LNCaP clone FGC (cell line): ENCODE measurements around the gene ZFR2.

Experiments used
- DNase-seq: peaks from one replicate; pipeline ENCODE4 v3.0.0-alpha.2; 2011; ENCODE audit warnings: low read depth
- H3K4me3 ChIP-seq: 2 replicates; pipeline ENCODE4 v1.5.1; 2011; ENCODE audit warnings: mild to moderate bottlenecking, low read depth, low read length, control low read depth
- TF ChIP-seq, protein P1 (sequence below): IDR thresholded peaks from 2 replicates; pipeline ENCODE4 v1.5.1; 2012; ENCODE audit warnings: mild to moderate bottlenecking; ENCODE audit not compliant: control insufficient read depth, insufficient read depth; ENCODE audit errors: extremely low read depth

Gene ZFR2

GRCh38 chr19:3837922-3838321 is 30.9 kb downstream of the ZFR2 start:
- no peak overlapping the region for H3K4me3 ChIP-seq
- DNase-seq, result no peak
- TF ChIP-seq, protein P1, sequence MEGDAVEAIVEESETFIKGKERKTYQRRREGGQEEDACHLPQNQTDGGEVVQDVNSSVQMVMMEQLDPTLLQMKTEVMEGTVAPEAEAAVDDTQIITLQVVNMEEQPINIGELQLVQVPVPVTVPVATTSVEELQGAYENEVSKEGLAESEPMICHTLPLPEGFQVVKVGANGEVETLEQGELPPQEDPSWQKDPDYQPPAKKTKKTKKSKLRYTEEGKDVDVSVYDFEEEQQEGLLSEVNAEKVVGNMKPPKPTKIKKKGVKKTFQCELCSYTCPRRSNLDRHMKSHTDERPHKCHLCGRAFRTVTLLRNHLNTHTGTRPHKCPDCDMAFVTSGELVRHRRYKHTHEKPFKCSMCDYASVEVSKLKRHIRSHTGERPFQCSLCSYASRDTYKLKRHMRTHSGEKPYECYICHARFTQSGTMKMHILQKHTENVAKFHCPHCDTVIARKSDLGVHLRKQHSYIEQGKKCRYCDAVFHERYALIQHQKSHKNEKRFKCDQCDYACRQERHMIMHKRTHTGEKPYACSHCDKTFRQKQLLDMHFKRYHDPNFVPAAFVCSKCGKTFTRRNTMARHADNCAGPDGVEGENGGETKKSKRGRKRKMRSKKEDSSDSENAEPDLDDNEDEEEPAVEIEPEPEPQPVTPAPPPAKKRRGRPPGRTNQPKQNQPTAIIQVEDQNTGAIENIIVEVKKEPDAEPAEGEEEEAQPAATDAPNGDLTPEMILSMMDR, result no peak

GRCh38 chr19:3837332-3837731 is 31.5 kb downstream of the ZFR2 start:
- TF ChIP-seq, protein P1, result no peak
- DNase-seq, result no peak
- no peak overlapping the region for H3K4me3 ChIP-seq

DNA sequence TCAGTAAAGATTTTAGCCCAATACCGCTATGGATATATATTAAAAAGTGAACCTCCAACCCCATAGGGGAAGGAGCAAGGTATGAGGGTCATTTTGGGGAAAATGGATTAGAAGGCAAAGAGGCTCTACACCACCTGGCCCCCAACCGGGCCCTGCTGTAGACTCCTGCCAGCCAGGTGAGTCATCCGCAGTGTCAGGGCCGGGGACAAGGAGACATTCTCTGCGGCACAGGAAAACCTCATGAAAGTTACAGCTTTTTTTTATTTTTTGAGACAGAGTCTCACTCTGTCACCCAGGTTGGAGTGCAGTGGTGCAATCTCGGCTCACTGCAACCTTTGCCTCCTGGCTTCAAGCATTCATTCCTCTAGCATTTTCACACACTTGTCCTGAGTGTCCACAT is 32.0 kb downstream of the ZFR2 start:
- TF ChIP-seq, protein P1, result no peak
- H3K4me3 ChIP-seq, result no peak overlapping the region
- DNase-seq, result no peak

DNA sequence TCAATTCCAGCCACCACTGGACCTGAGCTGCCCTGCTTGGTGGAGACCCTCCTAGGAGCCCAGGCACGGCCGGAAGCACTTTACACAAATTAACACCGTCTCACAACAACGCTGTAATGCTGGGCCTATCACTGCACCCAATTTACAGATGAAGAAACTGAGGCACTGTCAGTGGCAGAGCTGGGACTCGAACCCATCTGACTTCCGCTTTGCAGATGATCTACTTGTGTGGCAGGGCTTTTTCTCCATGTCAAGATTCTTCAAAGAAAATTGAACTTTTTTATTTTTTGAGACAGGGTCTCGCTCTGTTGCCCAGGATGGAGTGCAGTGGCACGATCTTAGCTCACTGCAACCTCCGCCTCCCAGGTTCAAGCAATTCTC is 33.8 kb downstream of the ZFR2 start:
- DNase-seq, result no peak
- H3K4me3 ChIP-seq, result no peak overlapping the region
- TF ChIP-seq, protein P1, result no peak

DNA sequence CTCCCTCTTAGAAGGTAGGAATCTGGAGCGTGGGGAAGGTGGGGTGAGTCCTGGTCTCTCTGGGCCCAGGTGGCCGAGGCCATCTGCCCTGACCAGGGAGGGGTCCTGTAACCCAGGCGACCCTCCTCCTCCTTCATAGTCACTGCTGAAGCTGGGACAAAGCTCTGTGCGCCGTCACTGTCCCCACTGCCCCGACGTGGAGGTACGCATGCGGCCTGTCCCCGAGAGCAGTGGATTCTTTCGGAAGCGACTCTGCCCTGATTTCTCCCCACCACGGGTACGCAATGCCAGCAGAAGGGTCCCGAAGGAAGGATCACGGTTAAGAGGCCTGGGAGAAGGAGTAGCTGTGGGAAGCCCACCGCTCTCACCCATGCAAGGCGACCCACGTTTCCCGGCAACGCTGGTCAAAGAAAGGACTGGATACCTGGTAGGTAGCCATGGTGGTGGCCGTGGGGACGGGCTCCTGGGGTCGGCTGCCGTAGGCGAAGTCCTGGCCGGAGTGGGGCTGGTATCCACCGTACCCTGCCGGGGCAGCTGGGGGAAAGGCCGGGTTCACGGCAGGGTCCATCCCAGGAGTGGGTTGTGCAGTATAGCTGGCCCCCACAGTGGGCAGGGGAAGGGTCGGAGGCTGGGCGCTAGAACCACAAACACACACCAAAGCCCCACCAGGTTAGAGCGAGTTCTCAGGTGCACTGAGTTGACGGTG is 34.3 kb downstream of the ZFR2 start:
- no peak for DNase-seq
- TF ChIP-seq, protein P1, result no peak
- no peak overlapping the region for H3K4me3 ChIP-seq

DNA sequence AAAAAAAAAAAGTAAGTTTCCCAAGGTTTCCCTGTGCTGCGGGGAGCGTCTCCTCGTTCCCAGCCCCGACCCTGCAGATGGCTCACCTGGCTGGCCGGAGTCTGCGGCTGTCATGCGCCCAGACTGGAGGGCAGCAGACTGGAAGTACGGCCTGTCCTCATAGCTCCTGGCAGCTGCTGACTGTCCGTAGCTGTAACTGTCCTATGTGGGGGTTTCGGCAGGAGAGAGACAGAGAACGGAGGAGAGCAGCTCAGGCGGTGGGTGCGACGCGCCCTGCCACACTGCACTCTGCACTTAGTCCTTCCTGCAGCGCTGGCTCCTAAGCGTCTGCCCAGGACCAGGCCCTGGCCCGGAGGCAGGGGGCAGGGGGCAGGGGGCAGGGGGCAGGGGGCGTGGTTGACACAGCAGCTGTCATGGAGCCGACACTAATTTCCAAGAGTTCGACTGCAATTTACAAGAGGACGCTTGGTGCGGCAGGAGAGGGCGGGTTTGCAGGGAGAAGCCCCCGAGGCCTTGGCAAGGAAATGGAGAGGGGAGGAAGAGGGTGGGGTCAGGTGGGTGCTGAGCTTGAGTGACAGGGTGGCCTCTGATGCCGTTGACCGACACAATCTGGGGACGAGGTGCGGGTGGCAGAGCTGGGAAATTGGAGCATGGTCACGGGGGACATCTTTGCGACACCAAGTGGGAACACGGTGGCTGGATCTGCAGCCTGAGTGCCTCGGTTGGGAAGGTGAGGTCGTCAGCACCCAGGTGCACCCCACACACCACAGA is 35.1 kb downstream of the ZFR2 start:
- DNase-seq, result no peak
- TF ChIP-seq, protein P1, result no peak
- H3K4me3 ChIP-seq, result no peak overlapping the region

- no peak for DNase-seq
- no peak overlapping the region for H3K4me3 ChIP-seq
- TF ChIP-seq, protein P1, result no peak
Measured at GRCh38 chr19:3832001-3832400, 36.8 kb downstream of the ZFR2 start.
